H9 (cell line): Measurements from ENCODE around the gene PRR23A. TPM values are rescaled to one million over a fixed set of nuclear protein-coding genes. Genes with fewer than 3 reads are reported as not detected.

Experiments used
- DNase-seq: peaks from one replicate; pipeline ENCODE4 v3.0.0-alpha.2; 2017
- H2AFZ ChIP-seq: one replicate; pipeline ENCODE4 v1.6.1; 2013; ENCODE audit warnings: mild to moderate bottlenecking, low read length, control low read depth, moderate library complexity
- H2AK5ac ChIP-seq: 2 replicates; pipeline ENCODE4 v1.6.1; 2013; ENCODE audit warnings: low read length, control low read depth, mixed read lengths; ENCODE audit not compliant: insufficient read length
- H2BK120ac ChIP-seq: one replicate; pipeline ENCODE4 v1.6.1; 2013; ENCODE audit warnings: low read depth, mild to moderate bottlenecking, low read length, control low read depth, inconsistent platforms; ENCODE audit not compliant: poor library complexity, severe bottlenecking
- H2BK12ac ChIP-seq: 2 replicates; pipeline ENCODE4 v1.6.1; 2013; ENCODE audit warnings: low read length, control low read depth, mixed read lengths, low read depth; ENCODE audit not compliant: insufficient read length
- H2BK15ac ChIP-seq: 2 replicates; pipeline ENCODE4 v1.6.1; 2013; ENCODE audit warnings: low read depth, low read length, control low read depth
- H2BK20ac ChIP-seq: one replicate; pipeline ENCODE4 v1.6.1; 2013; ENCODE audit warnings: low read depth, mild to moderate bottlenecking, low read length, control low read depth, inconsistent platforms; ENCODE audit not compliant: poor library complexity, severe bottlenecking
- H2BK5ac ChIP-seq: 2 replicates; pipeline ENCODE4 v1.6.1; 2013; ENCODE audit warnings: low read length, control low read depth, mixed read lengths; ENCODE audit not compliant: insufficient read length
- H3K14ac ChIP-seq: 2 replicates; pipeline ENCODE4 v1.6.1; 2013; ENCODE audit warnings: low read length, control low read depth; ENCODE audit not compliant: insufficient read depth
- H3K18ac ChIP-seq: 2 replicates; pipeline ENCODE4 v1.6.1; 2013; ENCODE audit warnings: low read depth, mild to moderate bottlenecking, mixed read lengths, low read length, control low read depth; ENCODE audit not compliant: insufficient read length
- H3K23ac ChIP-seq: 2 replicates; pipeline ENCODE4 v1.6.1; 2013; ENCODE audit warnings: low read length, control low read depth, mixed read lengths, low read depth; ENCODE audit not compliant: insufficient read length
- H3K23me2 ChIP-seq: 2 replicates; pipeline ENCODE4 v1.6.1; 2013; ENCODE audit warnings: low read depth, mild to moderate bottlenecking, mixed read lengths, low read length, control low read depth; ENCODE audit not compliant: insufficient read length, poor library complexity, severe bottlenecking
- H3K27ac ChIP-seq: 2 replicates; pipeline ENCODE4 v1.5.1; 2013; ENCODE audit warnings: low read length, control low read depth, mixed read lengths, low read depth; ENCODE audit not compliant: insufficient read length
- H3K27me3 ChIP-seq: 2 replicates; pipeline ENCODE4 v1.6.1; 2013; ENCODE audit warnings: low read length, control low read depth, inconsistent platforms; ENCODE audit not compliant: insufficient read depth
- H3K4ac ChIP-seq: 2 replicates; pipeline ENCODE4 v1.6.1; 2013; ENCODE audit warnings: low read depth, mild to moderate bottlenecking, control low read depth, inconsistent platforms, low read length, moderate library complexity
- H3K4me1 ChIP-seq: 2 replicates; pipeline ENCODE4 v1.6.1; 2013; ENCODE audit warnings: low read length, control low read depth, inconsistent platforms; ENCODE audit not compliant: insufficient read depth
- H3K4me2 ChIP-seq: 2 replicates; pipeline ENCODE4 v1.6.1; 2013; ENCODE audit warnings: low read length, control low read depth, mixed read lengths; ENCODE audit not compliant: insufficient read length, insufficient read depth
- H3K56ac ChIP-seq: 2 replicates; pipeline ENCODE4 v1.6.1; 2013; ENCODE audit warnings: low read depth, mild to moderate bottlenecking, mixed read lengths, low read length, control low read depth; ENCODE audit not compliant: insufficient read length
- H3K79me1 ChIP-seq: 2 replicates; pipeline ENCODE4 v1.6.1; 2013; ENCODE audit warnings: low read depth, mild to moderate bottlenecking, moderate library complexity, low read length, control low read depth, inconsistent platforms; ENCODE audit not compliant: insufficient read depth, poor library complexity, severe bottlenecking
- H3K79me2 ChIP-seq: 2 replicates; pipeline ENCODE4 v1.6.1; 2013; ENCODE audit warnings: low read length, control low read depth, inconsistent platforms; ENCODE audit not compliant: insufficient read depth
- H3K9ac ChIP-seq: 2 replicates; pipeline ENCODE4 v1.6.1; 2013; ENCODE audit warnings: low read length, control low read depth, mixed read lengths; ENCODE audit not compliant: insufficient read length; ENCODE audit errors: extremely low read depth
- H3K9me3 ChIP-seq: one replicate; pipeline ENCODE4 v1.6.1; 2013; ENCODE audit warnings: low read depth, low read length, inconsistent platforms; ENCODE audit not compliant: control insufficient read depth
- H3T11ph ChIP-seq: one replicate; pipeline ENCODE4 v1.6.1; 2013; ENCODE audit warnings: mild to moderate bottlenecking, low read length, control low read depth, inconsistent platforms
- H4K20me1 ChIP-seq: one replicate; pipeline ENCODE4 v1.6.1; 2013; ENCODE audit not compliant: control insufficient read depth, insufficient read length, insufficient read depth
- H4K5ac ChIP-seq: 2 replicates; pipeline ENCODE4 v1.6.1; 2013; ENCODE audit warnings: low read depth, mild to moderate bottlenecking, mixed read lengths, low read length, control low read depth; ENCODE audit not compliant: insufficient read length
- H4K8ac ChIP-seq: replicated peaks from 2 replicates; pipeline ENCODE4 v1.6.1; 2013; ENCODE audit warnings: low read length, control low read depth, mixed read lengths, low read depth; ENCODE audit not compliant: insufficient read length
- H4K91ac ChIP-seq: 2 replicates; pipeline ENCODE4 v1.6.1; 2013; ENCODE audit warnings: low read depth, mild to moderate bottlenecking, moderate library complexity, mixed read lengths, low read length, control low read depth; ENCODE audit not compliant: insufficient read length
- H3K27ac Mint-ChIP-seq, 3 experiments: 2 replicates in 2 of 3; 3 replicates in 1 of 3; pipeline ENCODE4 v1.8.0; 2020 to 2021; ENCODE audit warnings: mixed read lengths in 3 of 3, mild to moderate bottlenecking in 1 of 3, moderate library complexity in 1 of 3
- H3K27me3 Mint-ChIP-seq: 2 replicates; pipeline ENCODE4 v1.8.0; 2021; ENCODE audit warnings: low read depth, mild to moderate bottlenecking, moderate library complexity, mixed read lengths
- H3K36me3 Mint-ChIP-seq, 3 experiments: 2 replicates in 2 of 3; 3 replicates in 1 of 3; pipeline ENCODE4 v1.8.0; 2020 to 2021; ENCODE audit warnings: low read depth in 3 of 3, mixed read lengths in 3 of 3; ENCODE audit not compliant: insufficient read depth in 1 of 3
- H3K4me1 Mint-ChIP-seq, 2 experiments: 2 replicates each; pipeline ENCODE4 v1.8.0; 2020; ENCODE audit warnings: mixed read lengths in 2 of 2
- H3K4me3 Mint-ChIP-seq, 2 experiments: 2 replicates in 1 of 2; 3 replicates in 1 of 2; pipeline ENCODE4 v1.8.0; 2020 to 2021; ENCODE audit warnings: mild to moderate bottlenecking in 2 of 2, mixed read lengths in 2 of 2, moderate library complexity in 1 of 2
- H3K9me3 Mint-ChIP-seq, 2 experiments: 2 replicates in 1 of 2; 3 replicates in 1 of 2; pipeline ENCODE4 v1.8.0; 2020; ENCODE audit warnings: mild to moderate bottlenecking in 2 of 2, mixed read lengths in 2 of 2, moderate library complexity in 1 of 2
- CTCF ChIP-seq: fragments of 200-600 bp; sonication (generic); conservative IDR thresholded peaks from 3 replicates; pipeline ENCODE4 v1.8.0; 2021; ENCODE audit warnings: antibody characterized with exemption, mild to moderate bottlenecking
- WGBS: extraction: QIAGEN DNeasy Blood & Tissue Kit; methylation state at CpG from one replicate; pipeline ENCODE4 v1.1.7; 2013; ENCODE audit warnings: missing lambda C conversion rate, low lambda C conversion rate, mixed read lengths; ENCODE audit not compliant: insufficient read length; ENCODE audit errors: extremely low coverage; 5-methylcytosine and 5-hydroxymethylcytosine counted together
- total RNA-seq: library from RNA; stranded (reverse); gene quantifications from 2 replicates; pipeline ENCODE4 v1.2.1, GENCODE V29; 2021

The PRR23A gene
- total RNA-seq, 1 experiment from 2014 or later, result not detected

GRCh38 chr3:139016430-139017048, 10.5 kb upstream of the PRR23A start:
- H3K27me3 Mint-ChIP-seq, result peaks cover 1% of the 10 kb centered on the region
- DNase-seq, result no peak
- no peak overlapping the region for H2BK120ac ChIP-seq

More at GRCh38 chr3:139016430-139017048, 10.5 kb upstream of the PRR23A start:
- Histone ChIP-seq H3K27me3 (no peaks in the 10 kb centered on the region), H2BK15ac (no peak overlapping the region), H3T11ph (no peak overlapping the region), H4K8ac (no peak overlapping the region), H3K23me2 (peaks cover 2% of the 10 kb centered on the region), H2BK5ac (no peak overlapping the region), H3K79me2 (no peaks in the 10 kb centered on the region), H3K56ac (no peak overlapping the region), H4K91ac (no peak overlapping the region), H4K20me1 (no peaks in the 10 kb centered on the region), H2BK12ac (no peak overlapping the region), H3K9ac (no peak overlapping the region), H2BK20ac (no peak overlapping the region), H3K14ac (no peak overlapping the region), H3K18ac (no peak overlapping the region), H3K79me1 (no peaks in the 10 kb centered on the region), H3K4ac (no peak overlapping the region), H2AFZ (no peak overlapping the region), H3K27ac (no peak overlapping the region), H4K5ac (no peak overlapping the region), H3K23ac (no peak overlapping the region), H3K9me3 (no peaks in the 10 kb centered on the region), H3K4me1 (no peaks in the 10 kb centered on the region), H3K4me2 (no peak overlapping the region), H2AK5ac (no peak overlapping the region)
- no peak overlapping the region for H3K27ac Mint-ChIP-seq
- peaks cover 0 to 7% (median 4%) of the 10 kb centered on the region in 3 experiments; a peak in 3 of 7 replicates for H3K36me3 Mint-ChIP-seq
- no peaks in the 10 kb centered on the region for H3K4me1 Mint-ChIP-seq
- no peak overlapping the region for H3K4me3 Mint-ChIP-seq
- TF ChIP-seq CTCF, result no peak
- H3K9me3 Mint-ChIP-seq, result peaks cover 9 to 24% of the 10 kb centered on the region in 2 experiments; a peak in 4 of 5 replicates
- WGBS, result no CpG with 5 or more reads among the region's 3 CpGs
